AG09319 (cell line): ENCODE data around the gene TBL1X.

ENCODE experiments used
- DNase-seq: peaks from one replicate; pipeline ENCODE4 v3.0.0-alpha.2; 2010; ENCODE audit warnings: low read depth; ENCODE audit errors: extremely low read depth
- CTCF ChIP-seq: IDR thresholded peaks from 2 replicates; pipeline ENCODE4 v1.5.1; 2011; ENCODE audit warnings: low read depth, mild to moderate bottlenecking, inconsistent platforms, low read length, moderate library complexity

The TBL1X gene

GRCh38 chrX:9498236-9498635 lies 33.4 kb downstream of the TBL1X start:
- no peak for DNase-seq
- TF ChIP-seq CTCF, result no peak

- TF ChIP-seq CTCF, result no peak
Measured at GRCh38 chrX:9500584-9500983, 35.7 kb downstream of the TBL1X start.

GRCh38 chrX:9501362-9501761 lies 36.5 kb downstream of the TBL1X start:
- DNase-seq, result no peak
- TF ChIP-seq CTCF, result no peak

More at GRCh38 chrX:9500584-9500983, 35.7 kb downstream of the TBL1X start:
- no peak for DNase-seq

GRCh38 chrX:9503261-9503660 lies 38.4 kb downstream of the TBL1X start:
- no peak for DNase-seq
- TF ChIP-seq CTCF, result no peak

GRCh38 chrX:9510366-9510765 lies 45.5 kb downstream of the TBL1X start:
- no peak for DNase-seq
- no peak for TF ChIP-seq CTCF

GRCh38 chrX:9510980-9511379 lies 46.1 kb downstream of the TBL1X start:
- TF ChIP-seq CTCF, result no peak

GRCh38 chrX:9515489-9515888 lies 50.6 kb downstream of the TBL1X start:
- no peak for DNase-seq
- TF ChIP-seq CTCF, result no peak

More at GRCh38 chrX:9510980-9511379, 46.1 kb downstream of the TBL1X start:
- no peak for DNase-seq
